ENCODE data around the gene SRPX2. TPM values are rescaled to one million over a fixed set of nuclear protein-coding genes. Genes with fewer than 3 reads are reported as not detected.

Gene SRPX2
- polyA plus RNA-seq, 1 of the 3 experiments (the other 2 are of a cell fraction): 14.5 TPM

DNA sequence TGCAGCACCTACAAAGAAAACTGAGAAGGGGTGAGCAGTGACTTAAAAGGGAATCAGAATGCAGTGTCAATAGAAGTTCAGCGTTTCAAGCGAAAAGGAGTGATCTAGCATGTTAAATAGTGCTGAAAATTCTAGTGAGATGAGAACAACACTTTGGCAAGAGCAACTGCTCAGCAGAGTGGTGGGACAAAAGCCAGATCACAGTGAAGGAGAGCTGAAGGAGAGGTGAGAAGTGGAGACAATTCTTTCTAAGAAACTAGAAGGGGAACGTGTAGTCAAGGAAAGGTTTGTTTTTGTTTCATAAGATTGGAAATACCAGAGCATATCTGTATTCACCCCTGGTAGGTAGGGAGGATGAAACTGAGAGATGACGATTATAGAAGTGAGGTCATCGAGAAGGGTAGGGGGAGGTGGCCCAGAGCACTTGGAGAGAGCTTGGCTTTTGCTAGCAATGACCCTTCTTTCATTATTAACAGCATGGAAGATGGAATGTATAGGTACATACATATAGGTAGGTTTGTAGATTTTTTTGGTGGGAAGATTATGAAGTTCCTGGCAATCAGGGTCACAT lies 33.7 kb downstream of the SRPX2 start:
- POLR2A ChIA-PET: no interaction called here
- CTCF ChIA-PET: interaction anchor here (1.0 to 6.4 kb wide), 3 partner anchors 8 to 91 kb away, joined by 3 to 63 read pairs (median 36); no protein-coding TSS in a partner anchor
- TF ChIP-seq TCF12 (IDR thresholded peaks at IDR 0.05) (no peak), FOSL2 (IDR thresholded peaks at IDR 0.05; ENCODE audit: borderline replicate concordance, low read depth) (no peak)
- TF ChIP-seq, protein P1, sequence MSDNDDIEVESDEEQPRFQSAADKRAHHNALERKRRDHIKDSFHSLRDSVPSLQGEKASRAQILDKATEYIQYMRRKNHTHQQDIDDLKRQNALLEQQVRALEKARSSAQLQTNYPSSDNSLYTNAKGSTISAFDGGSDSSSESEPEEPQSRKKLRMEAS (IDR thresholded peaks at IDR 0.05; ENCODE audit: low read depth): no peak
- Histone ChIP-seq H3K27ac (ENCODE audit: low read depth in 2 of 2, low read length in 1 of 2) (no peak overlapping the region), H3K36me3 (replicated peaks in 1 of 2; ENCODE audit: control insufficient read depth in 1 of 2, insufficient read depth in 2 of 2, low read length in 1 of 2) (no peaks in the 10 kb centered on the region), H3K4me1 (ENCODE audit: control insufficient read depth in 1 of 2, insufficient read depth in 2 of 2, low read depth in 1 of 2, low read length in 1 of 2) (no peaks in the 10 kb centered on the region), H3K27me3 (ENCODE audit: insufficient read depth) (peaks cover 11% of the 10 kb centered on the region; the same call in 1 of the 2 replicates), H2AFZ (ENCODE audit: low read depth) (no peak overlapping the region), H4K20me1 (ENCODE audit: insufficient read depth) (no peaks in the 10 kb centered on the region), H3K4me3 (ENCODE audit: low read depth in 2 of 2, low read length in 1 of 2) (no peak overlapping the region), H3K4me2 (no peak overlapping the region), H3K9me2 (no peaks in the 10 kb centered on the region), H3K9ac (no peak overlapping the region), H3F3A (replicated peaks; ENCODE audit: insufficient read depth) (no peaks in the 10 kb centered on the region), H3K79me2 (ENCODE audit: insufficient read depth) (no peaks in the 10 kb centered on the region), H3K9me3 (no peaks in the 10 kb centered on the region)
- WGBS (ENCODE audit: low lambda C conversion rate): 51% methylated on average over 5 of the region's 5 CpGs
- DNase-seq: no peak

DNA sequence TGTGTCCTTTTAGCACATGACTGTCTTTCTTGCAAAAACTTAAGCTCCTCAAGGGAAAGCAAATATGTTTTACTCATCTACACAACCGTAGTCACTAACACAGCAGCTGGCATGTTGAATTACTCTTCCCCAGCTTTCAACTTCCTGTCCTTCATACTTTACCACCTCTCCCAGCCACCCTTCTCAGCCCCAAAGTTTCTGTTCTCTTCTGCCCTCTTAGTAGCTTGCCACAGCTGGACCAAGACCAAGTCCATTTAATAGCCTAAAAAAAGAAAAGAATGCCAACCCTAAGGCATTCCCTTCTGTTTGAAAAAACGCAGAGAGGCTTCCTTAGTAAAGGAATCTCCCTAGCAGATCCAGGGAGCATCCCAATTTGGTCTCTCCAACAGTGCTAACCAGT lies 36.8 kb downstream of the SRPX2 start:
- H3K27me3 ChIP-seq (ENCODE audit: insufficient read depth): peaks cover 11% of the 10 kb centered on the region; the same call in 1 of the 2 replicates
- H3K9ac ChIP-seq: no peak overlapping the region
- no peaks in the 10 kb centered on the region for H3K36me3 ChIP-seq (replicated peaks in 1 of 2; ENCODE audit: control insufficient read depth in 1 of 2, insufficient read depth in 2 of 2, low read length in 1 of 2)
- ChIA-PET CTCF (interaction anchor here (0.8 to 9.7 kb wide), 5 partner anchors 9 to 169 kb away, joined by 3 to 211 read pairs (median 3); no protein-coding TSS in a partner anchor), POLR2A (no interaction called here)
- TF ChIP-seq TCF12 (IDR thresholded peaks at IDR 0.05) (no peak), FOSL2 (IDR thresholded peaks at IDR 0.05; ENCODE audit: borderline replicate concordance, low read depth) (no peak), RFX5 (IDR thresholded peaks at IDR 0.05; ENCODE audit: low read length) (no peak), RAD21 (IDR thresholded peaks at IDR 0.05; ENCODE audit: low read length) (no peak), RCOR1 (IDR thresholded peaks at IDR 0.05; ENCODE audit: low read length) (no peak), RXRA (IDR thresholded peaks at IDR 0.05; ENCODE audit: borderline replicate concordance, low read depth) (no peak), NFIC (IDR thresholded peaks at IDR 0.05; ENCODE audit: borderline replicate concordance) (no peak), JUND (IDR thresholded peaks at IDR 0.05) (no peak), GATA2 (CRISPR knock-in tag; IDR thresholded peaks at IDR 0.05) (no peak), FOXM1 (IDR thresholded peaks at IDR 0.05; ENCODE audit: low read depth) (no peak), TEAD4 (IDR thresholded peaks at IDR 0.05; ENCODE audit: borderline replicate concordance, insufficient read depth) (no peak), FOXJ3 (CRISPR knock-in tag; IDR thresholded peaks at IDR 0.05) (no peak), TAF1 (IDR thresholded peaks at IDR 0.05; ENCODE audit: borderline replicate concordance, low read depth, low read length) (no peak)
- TF ChIP-seq, protein P2, sequence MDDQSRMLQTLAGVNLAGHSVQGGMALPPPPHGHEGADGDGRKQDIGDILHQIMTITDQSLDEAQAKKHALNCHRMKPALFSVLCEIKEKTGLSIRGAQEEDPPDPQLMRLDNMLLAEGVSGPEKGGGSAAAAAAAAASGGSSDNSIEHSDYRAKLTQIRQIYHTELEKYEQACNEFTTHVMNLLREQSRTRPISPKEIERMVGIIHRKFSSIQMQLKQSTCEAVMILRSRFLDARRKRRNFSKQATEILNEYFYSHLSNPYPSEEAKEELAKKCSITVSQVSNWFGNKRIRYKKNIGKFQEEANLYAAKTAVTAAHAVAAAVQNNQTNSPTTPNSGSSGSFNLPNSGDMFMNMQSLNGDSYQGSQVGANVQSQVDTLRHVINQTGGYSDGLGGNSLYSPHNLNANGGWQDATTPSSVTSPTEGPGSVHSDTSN (IDR thresholded peaks at IDR 0.05): no peak
- TF ChIP-seq, protein P3, sequence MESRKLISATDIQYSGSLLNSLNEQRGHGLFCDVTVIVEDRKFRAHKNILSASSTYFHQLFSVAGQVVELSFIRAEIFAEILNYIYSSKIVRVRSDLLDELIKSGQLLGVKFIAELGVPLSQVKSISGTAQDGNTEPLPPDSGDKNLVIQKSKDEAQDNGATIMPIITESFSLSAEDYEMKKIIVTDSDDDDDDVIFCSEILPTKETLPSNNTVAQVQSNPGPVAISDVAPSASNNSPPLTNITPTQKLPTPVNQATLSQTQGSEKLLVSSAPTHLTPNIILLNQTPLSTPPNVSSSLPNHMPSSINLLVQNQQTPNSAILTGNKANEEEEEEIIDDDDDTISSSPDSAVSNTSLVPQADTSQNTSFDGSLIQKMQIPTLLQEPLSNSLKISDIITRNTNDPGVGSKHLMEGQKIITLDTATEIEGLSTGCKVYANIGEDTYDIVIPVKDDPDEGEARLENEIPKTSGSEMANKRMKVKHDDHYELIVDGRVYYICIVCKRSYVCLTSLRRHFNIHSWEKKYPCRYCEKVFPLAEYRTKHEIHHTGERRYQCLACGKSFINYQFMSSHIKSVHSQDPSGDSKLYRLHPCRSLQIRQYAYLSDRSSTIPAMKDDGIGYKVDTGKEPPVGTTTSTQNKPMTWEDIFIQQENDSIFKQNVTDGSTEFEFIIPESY (IDR thresholded peaks at IDR 0.05; ENCODE audit: borderline replicate concordance, low read depth): no peak
- TF ChIP-seq, protein P4, sequence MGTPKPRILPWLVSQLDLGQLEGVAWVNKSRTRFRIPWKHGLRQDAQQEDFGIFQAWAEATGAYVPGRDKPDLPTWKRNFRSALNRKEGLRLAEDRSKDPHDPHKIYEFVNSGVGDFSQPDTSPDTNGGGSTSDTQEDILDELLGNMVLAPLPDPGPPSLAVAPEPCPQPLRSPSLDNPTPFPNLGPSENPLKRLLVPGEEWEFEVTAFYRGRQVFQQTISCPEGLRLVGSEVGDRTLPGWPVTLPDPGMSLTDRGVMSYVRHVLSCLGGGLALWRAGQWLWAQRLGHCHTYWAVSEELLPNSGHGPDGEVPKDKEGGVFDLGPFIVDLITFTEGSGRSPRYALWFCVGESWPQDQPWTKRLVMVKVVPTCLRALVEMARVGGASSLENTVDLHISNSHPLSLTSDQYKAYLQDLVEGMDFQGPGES (IDR thresholded peaks at IDR 0.05; ENCODE audit: low read depth, low read length): no peak
- TF ChIP-seq, protein P1 (IDR thresholded peaks at IDR 0.05; ENCODE audit: low read depth): no peak
- TF ChIP-seq, protein P5, sequence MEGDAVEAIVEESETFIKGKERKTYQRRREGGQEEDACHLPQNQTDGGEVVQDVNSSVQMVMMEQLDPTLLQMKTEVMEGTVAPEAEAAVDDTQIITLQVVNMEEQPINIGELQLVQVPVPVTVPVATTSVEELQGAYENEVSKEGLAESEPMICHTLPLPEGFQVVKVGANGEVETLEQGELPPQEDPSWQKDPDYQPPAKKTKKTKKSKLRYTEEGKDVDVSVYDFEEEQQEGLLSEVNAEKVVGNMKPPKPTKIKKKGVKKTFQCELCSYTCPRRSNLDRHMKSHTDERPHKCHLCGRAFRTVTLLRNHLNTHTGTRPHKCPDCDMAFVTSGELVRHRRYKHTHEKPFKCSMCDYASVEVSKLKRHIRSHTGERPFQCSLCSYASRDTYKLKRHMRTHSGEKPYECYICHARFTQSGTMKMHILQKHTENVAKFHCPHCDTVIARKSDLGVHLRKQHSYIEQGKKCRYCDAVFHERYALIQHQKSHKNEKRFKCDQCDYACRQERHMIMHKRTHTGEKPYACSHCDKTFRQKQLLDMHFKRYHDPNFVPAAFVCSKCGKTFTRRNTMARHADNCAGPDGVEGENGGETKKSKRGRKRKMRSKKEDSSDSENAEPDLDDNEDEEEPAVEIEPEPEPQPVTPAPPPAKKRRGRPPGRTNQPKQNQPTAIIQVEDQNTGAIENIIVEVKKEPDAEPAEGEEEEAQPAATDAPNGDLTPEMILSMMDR (IDR thresholded peaks at IDR 0.05): no peak
- H2AFZ ChIP-seq (ENCODE audit: low read depth): no peak overlapping the region
- no peaks in the 10 kb centered on the region for H3K9me2 ChIP-seq
- no peaks in the 10 kb centered on the region for H3F3A ChIP-seq (replicated peaks; ENCODE audit: insufficient read depth)
- 26% methylated on average over 2 of the region's 2 CpGs for WGBS (ENCODE audit: low lambda C conversion rate)
- no peaks in the 10 kb centered on the region for H4K20me1 ChIP-seq (ENCODE audit: insufficient read depth)
- no peak for DNase-seq
- H3K79me2 ChIP-seq (ENCODE audit: insufficient read depth): no peaks in the 10 kb centered on the region
- H3K9me3 ChIP-seq: no peaks in the 10 kb centered on the region
- no peak overlapping the region for H3K4me3 ChIP-seq (ENCODE audit: low read depth in 2 of 2, low read length in 1 of 2)
- no peaks in the 10 kb centered on the region for H3K4me1 ChIP-seq (ENCODE audit: control insufficient read depth in 1 of 2, insufficient read depth in 2 of 2, low read depth in 1 of 2, low read length in 1 of 2)
- H3K27ac ChIP-seq (ENCODE audit: low read depth in 2 of 2, low read length in 1 of 2): no peak overlapping the region
- H3K4me2 ChIP-seq: no peak overlapping the region
